Nephron progenitor cell (in vitro differentiated cells): Measurements from ENCODE around the gene GPATCH8.

Source experiments
- DNase-seq: peaks from one replicate; pipeline ENCODE4 v3.0.0; 2021
- H3K27ac Mint-ChIP-seq: 2 replicates; pipeline ENCODE4 v1.8.0; 2021; ENCODE audit warnings: mild to moderate bottlenecking, moderate library complexity, mixed read lengths
- H3K27me3 Mint-ChIP-seq: 2 replicates; pipeline ENCODE4 v1.8.0; 2021; ENCODE audit warnings: mild to moderate bottlenecking, low read depth, mixed read lengths; ENCODE audit not compliant: poor library complexity
- H3K36me3 Mint-ChIP-seq: 2 replicates; pipeline ENCODE4 v1.8.0; 2021; ENCODE audit warnings: low read depth, mixed read lengths
- H3K4me1 Mint-ChIP-seq: 2 replicates; pipeline ENCODE4 v1.8.0; 2021; ENCODE audit warnings: mixed read lengths
- H3K4me3 Mint-ChIP-seq: 2 replicates; pipeline ENCODE4 v1.8.0; 2021; ENCODE audit warnings: mild to moderate bottlenecking, moderate library complexity, mixed read lengths
- H3K9me3 Mint-ChIP-seq: 2 replicates; pipeline ENCODE4 v1.8.0; 2021; ENCODE audit warnings: mild to moderate bottlenecking, moderate library complexity, mixed read lengths
- TF ChIP-seq, protein P1 (sequence below): fragments of 200-600 bp; sonication (generic); IDR thresholded peaks from 2 replicates; pipeline ENCODE4 v1.5.0; 2021; ENCODE audit warnings: antibody characterized with exemption

GPATCH8 gene

DNA sequence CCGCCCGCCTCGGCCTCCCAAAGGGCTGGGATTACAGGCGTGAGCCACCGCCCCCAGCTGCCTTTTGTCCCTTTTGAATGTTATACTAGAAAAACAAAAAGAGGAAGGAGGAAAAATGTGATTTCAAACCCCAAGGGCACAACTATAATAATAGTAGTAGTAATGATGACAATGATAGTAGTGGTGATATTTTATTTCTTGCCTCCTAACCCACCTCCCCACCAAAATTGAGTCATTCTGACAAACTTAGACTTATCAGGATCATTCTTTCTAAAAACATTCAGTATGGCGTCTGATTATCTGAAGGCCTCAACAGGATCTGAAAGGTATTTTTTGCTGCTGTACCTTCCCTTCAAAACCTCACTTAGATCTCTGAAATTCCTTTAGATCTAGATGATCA lies 13.6 kb downstream of the GPATCH8 start:
- H3K4me1 Mint-ChIP-seq = no peaks in the 10 kb centered on the region
- H3K27ac Mint-ChIP-seq = no peak overlapping the region
- TF ChIP-seq, protein P1, sequence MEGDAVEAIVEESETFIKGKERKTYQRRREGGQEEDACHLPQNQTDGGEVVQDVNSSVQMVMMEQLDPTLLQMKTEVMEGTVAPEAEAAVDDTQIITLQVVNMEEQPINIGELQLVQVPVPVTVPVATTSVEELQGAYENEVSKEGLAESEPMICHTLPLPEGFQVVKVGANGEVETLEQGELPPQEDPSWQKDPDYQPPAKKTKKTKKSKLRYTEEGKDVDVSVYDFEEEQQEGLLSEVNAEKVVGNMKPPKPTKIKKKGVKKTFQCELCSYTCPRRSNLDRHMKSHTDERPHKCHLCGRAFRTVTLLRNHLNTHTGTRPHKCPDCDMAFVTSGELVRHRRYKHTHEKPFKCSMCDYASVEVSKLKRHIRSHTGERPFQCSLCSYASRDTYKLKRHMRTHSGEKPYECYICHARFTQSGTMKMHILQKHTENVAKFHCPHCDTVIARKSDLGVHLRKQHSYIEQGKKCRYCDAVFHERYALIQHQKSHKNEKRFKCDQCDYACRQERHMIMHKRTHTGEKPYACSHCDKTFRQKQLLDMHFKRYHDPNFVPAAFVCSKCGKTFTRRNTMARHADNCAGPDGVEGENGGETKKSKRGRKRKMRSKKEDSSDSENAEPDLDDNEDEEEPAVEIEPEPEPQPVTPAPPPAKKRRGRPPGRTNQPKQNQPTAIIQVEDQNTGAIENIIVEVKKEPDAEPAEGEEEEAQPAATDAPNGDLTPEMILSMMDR = no peak
- no peak overlapping the region for H3K4me3 Mint-ChIP-seq
- DNase-seq = no peak
- H3K36me3 Mint-ChIP-seq = peaks cover 73% of the 10 kb centered on the region
- H3K9me3 Mint-ChIP-seq = peaks cover 40% of the 10 kb centered on the region
- H3K27me3 Mint-ChIP-seq = no peaks in the 10 kb centered on the region

DNA sequence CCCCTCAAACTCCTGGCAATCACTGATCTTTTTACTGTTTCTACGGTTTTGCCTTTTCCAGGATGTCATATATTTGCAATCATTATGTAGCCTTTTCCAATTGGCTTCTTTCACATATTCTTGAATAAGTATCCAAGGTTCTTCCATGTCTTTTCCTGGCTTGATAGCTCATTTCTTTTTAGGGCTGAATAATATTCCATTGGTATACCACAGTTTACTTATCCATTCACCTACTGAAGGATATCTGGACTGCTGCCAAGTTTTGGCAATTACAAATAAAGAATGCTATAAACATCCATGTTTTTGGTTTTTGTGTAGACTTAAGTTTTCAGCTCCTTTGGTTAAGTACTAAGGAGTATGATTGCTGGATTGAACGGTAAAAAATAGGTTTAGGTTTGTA lies 16.0 kb downstream of the GPATCH8 start:
- peaks cover 23% of the 10 kb centered on the region for H3K9me3 Mint-ChIP-seq
- no peak for DNase-seq
- no peak overlapping the region for H3K4me3 Mint-ChIP-seq
- H3K27me3 Mint-ChIP-seq = no peaks in the 10 kb centered on the region
- H3K36me3 Mint-ChIP-seq = peaks cover 50% of the 10 kb centered on the region
- no peaks in the 10 kb centered on the region for H3K4me1 Mint-ChIP-seq
- no peak overlapping the region for H3K27ac Mint-ChIP-seq
- TF ChIP-seq, protein P1 = no peak

DNA sequence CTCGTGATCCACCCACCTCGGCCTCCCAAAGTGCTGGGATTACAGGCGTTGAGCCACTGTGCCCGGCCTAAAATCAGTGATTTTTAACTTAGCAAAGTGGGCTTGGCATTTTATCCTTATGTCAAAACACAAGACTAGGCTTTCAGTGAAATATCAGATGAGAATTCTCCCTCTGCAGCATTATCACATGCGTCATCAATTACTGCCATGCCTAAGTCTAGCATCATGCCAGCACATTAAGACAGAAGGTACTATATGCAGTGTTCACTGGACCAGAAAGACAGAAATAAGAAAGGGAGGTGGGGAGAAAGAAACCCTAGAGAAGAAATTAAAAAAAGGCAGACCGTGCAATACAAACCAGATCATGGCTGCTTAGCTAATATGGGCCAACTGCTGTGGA lies 29.8 kb downstream of the GPATCH8 start:
- peaks cover 4% of the 10 kb centered on the region for H3K4me1 Mint-ChIP-seq
- peak overlapping the region; percentile 36 for H3K27ac Mint-ChIP-seq
- H3K27me3 Mint-ChIP-seq = no peaks in the 10 kb centered on the region
- DNase-seq = no peak
- TF ChIP-seq, protein P1 = no peak
- H3K36me3 Mint-ChIP-seq = peaks cover 55% of the 10 kb centered on the region
- no peak overlapping the region for H3K4me3 Mint-ChIP-seq
- H3K9me3 Mint-ChIP-seq = peaks cover 9% of the 10 kb centered on the region

DNA sequence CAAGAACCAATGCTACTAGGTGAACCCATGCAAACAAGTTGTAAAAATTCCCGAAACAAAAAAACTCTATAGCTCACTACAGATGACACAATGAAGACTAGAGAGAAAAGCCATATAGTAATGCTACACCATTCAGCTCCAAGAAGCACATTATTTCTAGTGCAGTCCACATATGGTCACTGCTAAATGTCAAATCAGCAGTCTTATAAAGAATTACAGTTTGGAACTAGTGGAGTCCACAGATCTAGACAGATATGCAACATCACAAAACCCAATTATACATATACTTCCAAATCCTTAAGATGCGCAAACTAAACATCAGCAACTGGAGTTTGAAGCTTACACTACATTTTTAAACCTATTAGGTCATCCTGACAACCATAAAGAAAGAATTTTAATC lies 33.5 kb downstream of the GPATCH8 start:
- H3K4me3 Mint-ChIP-seq = no peak overlapping the region
- peaks cover 63% of the 10 kb centered on the region for H3K36me3 Mint-ChIP-seq
- H3K4me1 Mint-ChIP-seq = peaks cover 25% of the 10 kb centered on the region
- H3K27ac Mint-ChIP-seq = no peak overlapping the region
- no peaks in the 10 kb centered on the region for H3K27me3 Mint-ChIP-seq
- H3K9me3 Mint-ChIP-seq = no peaks in the 10 kb centered on the region
- TF ChIP-seq, protein P1 = no peak
- no peak for DNase-seq

DNA sequence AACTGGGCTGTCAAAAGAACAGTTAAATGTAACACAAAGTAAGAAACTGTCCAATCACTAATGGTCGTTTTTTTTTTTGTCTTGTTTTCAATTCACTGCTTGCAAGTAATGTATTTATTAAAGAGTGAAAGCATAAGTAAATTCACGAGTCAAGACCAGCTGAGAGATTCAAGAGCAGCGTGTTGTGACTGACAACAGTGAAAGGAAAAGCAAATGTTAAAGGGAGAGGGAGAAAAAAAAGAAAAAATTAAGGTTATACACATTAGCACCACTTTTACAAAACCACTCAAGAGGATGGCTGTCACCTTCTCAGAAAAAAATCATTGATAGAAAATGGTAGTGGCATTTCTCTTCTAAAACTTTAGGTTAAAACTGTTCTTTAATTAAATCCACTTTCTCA lies 36.1 kb downstream of the GPATCH8 start:
- DNase-seq = no peak
- Mint-ChIP-seq H3K36me3 (peaks cover 75% of the 10 kb centered on the region), H3K9me3 (no peaks in the 10 kb centered on the region), H3K4me3 (no peak overlapping the region), H3K27ac (peak overlapping the region; percentile 38), H3K27me3 (no peaks in the 10 kb centered on the region), H3K4me1 (peaks cover 25% of the 10 kb centered on the region)
- TF ChIP-seq, protein P1 = no peak

DNA sequence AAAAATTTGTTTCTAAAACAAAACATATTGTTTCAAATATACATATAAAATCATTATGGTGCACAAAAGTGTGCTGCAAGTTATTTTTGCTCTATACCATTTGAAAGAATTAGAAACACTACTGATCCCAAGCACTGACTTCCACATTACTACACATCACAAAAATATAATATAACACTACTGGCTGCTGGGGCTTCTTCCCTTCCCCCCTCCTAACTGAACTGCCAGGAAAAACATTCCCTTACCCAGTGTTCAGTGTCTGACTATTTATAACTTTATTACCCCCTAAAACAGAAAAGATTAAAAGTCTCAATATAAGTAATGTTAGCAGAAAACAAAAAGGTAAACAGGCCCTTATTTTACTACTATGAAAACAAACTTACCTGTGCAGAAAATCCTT lies 36.9 kb downstream of the GPATCH8 start:
- no peaks in the 10 kb centered on the region for H3K9me3 Mint-ChIP-seq
- no peak for DNase-seq
- H3K4me3 Mint-ChIP-seq = no peak overlapping the region
- peaks cover 78% of the 10 kb centered on the region for H3K36me3 Mint-ChIP-seq
- H3K27me3 Mint-ChIP-seq = no peaks in the 10 kb centered on the region
- TF ChIP-seq, protein P1 = no peak
- H3K4me1 Mint-ChIP-seq = peaks cover 25% of the 10 kb centered on the region
- H3K27ac Mint-ChIP-seq = no peak overlapping the region
